ENCODE measurements around the gene RSPH6A.
A peak's percentile ranks its signal among the peaks of the same experiment; 100 is the strongest.
"Not testable (repeated sequence)": the region's sequence is repeated elsewhere in the genome, so short reads cannot be mapped to it uniquely, and the experiment has no call there.

RSPH6A gene

DNA sequence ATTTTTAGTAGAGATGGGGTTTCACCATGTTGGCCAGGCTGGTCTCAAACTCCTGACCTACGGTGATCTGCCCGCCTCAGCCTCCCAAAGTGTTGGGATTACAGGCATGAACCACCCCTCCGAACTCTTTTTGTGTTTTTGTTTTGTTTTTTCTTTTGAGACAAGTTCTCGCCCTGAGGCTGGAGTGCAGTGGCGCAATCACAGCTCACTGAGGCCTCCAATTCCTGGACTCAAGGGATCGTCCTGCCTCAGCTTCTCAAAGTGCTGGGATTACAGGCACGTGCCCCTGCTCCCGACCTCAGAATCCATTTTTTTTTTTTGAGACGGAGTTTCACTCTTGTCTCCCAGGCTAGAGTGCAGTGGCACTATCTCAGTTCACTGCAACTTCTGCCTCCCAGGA, 57.4 kb downstream of the RSPH6A start:
- no peaks in the 10 kb centered on the region; a peak in 1 of 22 replicates for H3K27me3 ChIP-seq
- peaks cover 0 to 25% (median 20%) of the 10 kb centered on the region in 10 experiments; a peak in 16 of 20 replicates for H3K4me1 ChIP-seq
- no peaks in the 10 kb centered on the region for H3K36me3 ChIP-seq
- H4K20me1 ChIP-seq = 0 out of 22 replicates have a peak, but pooled peaks cover 0 to 2% (median 0%) of the 10 kb centered on the region in 11 experiments
- no peak overlapping the region for H3K4me3 ChIP-seq
- H3K9me3 ChIP-seq (replicated peaks in 1 of 11) = no peaks in the 10 kb centered on the region
- no peak overlapping the region for H3K4me2 ChIP-seq
- TF ChIP-seq Cebpa-rat (IDR thresholded peaks at IDR 0.05) = no peak
- no peak overlapping the region for H3K27ac ChIP-seq
- H3K9ac ChIP-seq = no peak overlapping the region

GRCh38 chr19:45754323-45754722, 60.8 kb downstream of the RSPH6A start:
- no peak overlapping the region for H3K4me2 ChIP-seq
- no peaks in the 10 kb centered on the region for H4K20me1 ChIP-seq
- no peaks in the 10 kb centered on the region; a peak in 1 of 22 replicates for H3K27me3 ChIP-seq
- TF ChIP-seq Cebpa-rat (IDR thresholded peaks at IDR 0.05) = no peak
- H3K9ac ChIP-seq = no peak overlapping the region
- H3K9me3 ChIP-seq (replicated peaks in 1 of 11) = no peaks in the 10 kb centered on the region
- peaks cover 0 to 12% (median 7%) of the 10 kb centered on the region in 10 experiments; a peak in 12 of 20 replicates for H3K4me1 ChIP-seq
- no peak overlapping the region for H3K4me3 ChIP-seq
- no peaks in the 10 kb centered on the region for H3K36me3 ChIP-seq
- no peak overlapping the region for H3K27ac ChIP-seq

GRCh38 chr19:45753548-45753947, 61.6 kb downstream of the RSPH6A start:
- Histone ChIP-seq H3K4me1 (peaks cover 0 to 12% (median 7%) of the 10 kb centered on the region in 10 experiments; a peak in 12 of 20 replicates), H3K9me3 (replicated peaks in 1 of 11) (no peaks in the 10 kb centered on the region), H3K27ac (no peak overlapping the region), H3K4me2 (peak overlapping the region in 7 of 11 experiments; percentile 2 to 35 (median 27); a peak in 7 of 22 replicates), H3K27me3 (no peaks in the 10 kb centered on the region; a peak in 1 of 22 replicates), H3K9ac (no peak overlapping the region), H4K20me1 (no peaks in the 10 kb centered on the region), H3K4me3 (no peak overlapping the region), H3K36me3 (no peaks in the 10 kb centered on the region)
- TF ChIP-seq Cebpa-rat (IDR thresholded peaks at IDR 0.05) = no peak

DNA sequence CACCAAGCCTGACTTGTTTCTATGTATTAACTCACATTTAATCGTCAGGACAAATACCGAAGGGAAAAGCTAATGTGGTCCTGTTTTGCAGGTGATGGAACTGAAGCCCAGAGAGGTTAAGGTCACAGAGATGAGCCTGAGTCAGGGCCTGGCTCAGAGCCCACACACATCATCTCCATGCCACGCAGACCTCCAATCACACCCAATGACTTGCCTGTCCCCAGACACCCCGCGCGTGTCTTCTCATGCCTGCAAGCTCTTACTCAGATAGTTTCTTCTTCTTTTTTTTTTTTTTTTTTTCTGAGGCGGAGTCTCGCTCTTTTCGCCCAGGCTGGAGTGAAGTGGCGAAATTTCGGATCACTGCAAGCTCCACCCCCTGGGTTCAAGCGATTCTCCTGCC, 62.5 kb downstream of the RSPH6A start:
- Histone ChIP-seq H3K4me3 (no peak overlapping the region), H4K20me1 (no peaks in the 10 kb centered on the region)

DNA sequence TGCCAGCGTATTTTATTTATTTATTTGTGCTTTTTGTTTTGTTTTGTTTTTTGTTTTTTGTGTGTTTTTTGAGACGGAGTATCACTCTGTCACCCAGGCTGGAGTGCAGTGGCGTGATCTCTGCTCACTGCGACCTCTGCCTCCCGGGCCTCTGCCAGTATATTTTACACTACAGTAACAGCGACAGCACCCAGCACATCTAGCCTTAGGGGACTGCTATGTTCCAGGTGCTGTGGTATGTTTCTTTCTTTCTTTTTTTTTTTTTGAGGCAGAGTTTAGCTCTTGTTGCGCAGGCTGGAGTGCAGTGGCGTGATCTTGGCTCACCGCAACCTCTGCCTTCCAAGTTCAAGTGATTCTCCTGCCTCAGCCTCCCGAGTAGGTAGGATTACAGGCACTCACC, 63.6 kb downstream of the RSPH6A start:
- H3K4me1 ChIP-seq = peaks cover 0 to 12% (median 7%) of the 10 kb centered on the region in 10 experiments; a peak in 12 of 20 replicates
- H3K4me3 ChIP-seq; H3K27ac ChIP-seq; H3K9me3 ChIP-seq (replicated peaks in 1 of 11); H3K9ac ChIP-seq; H3K4me2 ChIP-seq; H3K36me3 ChIP-seq; H3K27me3 ChIP-seq; H4K20me1 ChIP-seq: not testable (repeated sequence)

More for the DNA sequence above, 62.5 kb downstream of the RSPH6A start:
- Histone ChIP-seq H3K36me3 (no peaks in the 10 kb centered on the region), H3K9me3 (replicated peaks in 1 of 11) (no peaks in the 10 kb centered on the region), H3K9ac (no peak overlapping the region), H3K4me2 (no peak overlapping the region), H3K4me1 (peaks cover 0 to 12% (median 7%) of the 10 kb centered on the region in 10 experiments; a peak in 12 of 20 replicates), H3K27me3 (no peaks in the 10 kb centered on the region; a peak in 1 of 22 replicates), H3K27ac (no peak overlapping the region)
- TF ChIP-seq Cebpa-rat (IDR thresholded peaks at IDR 0.05) = no peak

DNA sequence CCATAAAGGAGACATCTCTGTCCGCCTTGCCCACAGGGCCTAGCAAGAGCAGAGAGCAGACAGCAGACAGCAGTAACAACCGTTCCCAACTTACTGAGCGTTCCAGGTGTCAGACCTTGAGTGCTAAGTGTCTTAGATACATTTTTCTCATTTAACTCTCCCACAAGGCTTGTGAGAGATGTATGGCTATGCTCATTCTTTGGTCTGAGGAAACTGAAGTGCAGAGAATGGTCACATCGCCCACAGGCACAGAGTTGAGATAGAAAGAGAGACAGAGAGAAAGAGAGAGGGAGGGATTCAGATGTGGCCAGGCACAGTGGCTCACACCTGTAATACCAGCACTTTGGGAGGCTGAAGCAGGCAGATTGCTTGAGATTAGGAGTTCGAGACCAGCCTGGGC, 67.6 kb downstream of the RSPH6A start:
- Histone ChIP-seq H3K36me3 (no peaks in the 10 kb centered on the region), H3K9me3 (replicated peaks in 1 of 11) (no peaks in the 10 kb centered on the region), H3K27me3 (no peaks in the 10 kb centered on the region), H3K9ac (no peak overlapping the region), H3K4me1 (no peaks in the 10 kb centered on the region), H3K27ac (no peak overlapping the region), H4K20me1 (no peaks in the 10 kb centered on the region), H3K4me3 (no peak overlapping the region), H3K4me2 (no peak overlapping the region)
- TF ChIP-seq Cebpa-rat (IDR thresholded peaks at IDR 0.05) = no peak

- no peaks in the 10 kb centered on the region for H4K20me1 ChIP-seq
These were observed 68.2 kb downstream of the RSPH6A start for GRCh38 chr19:45746866-45747265.

More at GRCh38 chr19:45746866-45747265, 68.2 kb downstream of the RSPH6A start:
- H3K9ac ChIP-seq = no peak overlapping the region
- no peak for TF ChIP-seq Cebpa-rat (IDR thresholded peaks at IDR 0.05)
- no peaks in the 10 kb centered on the region for H3K4me1 ChIP-seq
- H3K27ac ChIP-seq = no peak overlapping the region
- H3K9me3 ChIP-seq (replicated peaks in 1 of 11) = no peaks in the 10 kb centered on the region
- no peaks in the 10 kb centered on the region for H3K36me3 ChIP-seq
- no peak overlapping the region for H3K4me3 ChIP-seq
- no peaks in the 10 kb centered on the region for H3K27me3 ChIP-seq
- H3K4me2 ChIP-seq = no peak overlapping the region

All from BLaER1 treated with 17β-estradiol and CSF1 and Interleukin-3, amounts not matched to agents 10 nM and 100 nM (cell line).